ENCODE results near the gene LTBP4.

GRCh38 chr19:40663695-40664692 lies 62.8 kb downstream of the LTBP4 start:
- TF ChIP-seq HCFC1 (IDR thresholded peaks at IDR 0.05; ENCODE audit: low read depth, low read length): no peak
- TF ChIP-seq MAZ (IDR thresholded peaks at IDR 0.05; ENCODE audit: borderline replicate concordance, low read depth, low read length): no peak
- no peak for TF ChIP-seq MAZ (CRISPR knock-in tag; IDR thresholded peaks at IDR 0.05; ENCODE audit: low read depth)

All from HepG2 (cell line).